Upper lobe of right lung (tissue), 1 donor: ENCODE results near the gene IL19. TPM values are rescaled to one million over a fixed set of nuclear protein-coding genes. Genes with fewer than 3 reads are reported as not detected.
A peak's percentile ranks its signal among the peaks of the same experiment; 100 is the strongest.

Experiments used
- ATAC-seq: fragments of 200-7000 bp; cut with Tn5 transposase; one replicate; pipeline ENCODE4 v1.9.1; 2020; ENCODE audit warnings: mild to moderate bottlenecking, moderate library complexity
- DNase-seq: peaks from one replicate; pipeline ENCODE4 v3.0.0-alpha.2; 2020
- H3K27ac ChIP-seq: fragments of 200-600 bp; one replicate; pipeline ENCODE4 v1.8.0; 2022
- H3K27me3 ChIP-seq: fragments of 200-600 bp; one replicate; pipeline ENCODE4 v1.8.0; 2022; ENCODE audit warnings: mild to moderate bottlenecking
- H3K36me3 ChIP-seq: fragments of 200-600 bp; one replicate; pipeline ENCODE4 v1.8.0; 2022
- H3K4me1 ChIP-seq: fragments of 200-600 bp; one replicate; pipeline ENCODE4 v1.8.0; 2022
- H3K4me3 ChIP-seq: fragments of 200-600 bp; one replicate; pipeline ENCODE4 v1.8.0; 2022; ENCODE audit warnings: mild to moderate bottlenecking
- H3K9me3 ChIP-seq: fragments of 200-600 bp; one replicate; pipeline ENCODE4 v1.8.0; 2022
- CTCF ChIP-seq: fragments of 200-600 bp; IDR thresholded peaks from one replicate; pipeline ENCODE4 v1.8.0; 2022; ENCODE audit warnings: antibody characterized with exemption
- intact Hi-C: fragments of 100-400 bp; cut with DNase I; formaldehyde crosslinking; loops from one replicate; pipeline ENCODE4 v1.11.0; 2022
- total RNA-seq: library from RNA; stranded (reverse); fragmentation: NEBNext Ultra II Directional; extraction: Animal tissue kit (Norgen Biotek cat#: 25700); gene quantifications from one replicate; pipeline ENCODE4 v1.2.1, GENCODE V29; 2021
- donor health status: DM: no; HTN: yes; CAD: no; lungs with severe emphysema.

The IL19 gene
- total RNA-seq, 1 donor from 2014 or later = not detected

DNA sequence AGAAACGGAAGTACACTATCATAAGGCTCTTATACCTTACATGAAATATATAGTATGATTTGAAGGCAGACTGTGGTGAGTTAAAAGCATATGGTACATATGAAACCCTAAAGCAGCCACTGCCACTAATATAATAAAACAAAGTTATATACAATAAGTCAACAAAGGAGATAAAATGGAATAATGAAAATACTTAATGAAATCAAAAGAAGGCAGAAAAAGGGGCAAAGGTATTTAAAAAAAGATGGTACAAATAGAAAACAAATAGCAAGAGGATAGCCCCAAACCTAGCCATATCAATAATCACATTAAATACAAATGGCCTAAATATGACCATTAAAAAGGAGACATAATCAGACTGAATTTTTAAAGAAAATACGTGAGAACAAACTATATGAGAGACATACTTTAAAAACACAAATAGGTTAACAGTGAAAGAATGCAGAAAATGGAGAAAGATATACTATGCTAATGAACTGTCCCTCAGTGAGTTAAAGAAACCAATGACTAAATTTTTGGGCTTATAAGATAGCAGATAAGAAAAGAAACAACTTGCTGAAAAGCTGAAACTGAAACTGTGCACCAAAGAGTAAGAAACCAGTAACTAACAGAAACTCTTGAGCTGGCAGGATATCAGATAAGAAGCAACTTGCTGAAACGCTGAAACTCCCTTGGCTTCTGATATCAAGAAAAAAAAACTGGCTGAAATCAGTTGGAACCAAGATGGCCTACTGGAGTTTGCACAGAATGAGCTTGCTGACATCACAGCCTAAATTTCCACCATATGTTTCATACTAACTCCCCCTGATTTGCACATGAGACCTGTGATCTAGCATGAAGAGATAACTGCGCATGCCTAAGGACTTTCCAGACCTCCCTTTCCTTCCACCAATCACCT is 46.1 kb downstream of the IL19 start:
- Histone ChIP-seq H3K4me1 (no peaks in the 10 kb centered on the region), H3K4me3 (no peak overlapping the region), H3K9me3 (no peaks in the 10 kb centered on the region), H3K36me3 (no peaks in the 10 kb centered on the region), H3K27me3 (no peaks in the 10 kb centered on the region), H3K27ac (no peak overlapping the region)
- intact Hi-C loops = no loop called here
- TF ChIP-seq CTCF = no peak
- no peak for DNase-seq
- ATAC-seq = no peak

GRCh38 chr1:206821493-206821892 is 50.9 kb downstream of the IL19 start:
- Histone ChIP-seq H3K9me3 (no peaks in the 10 kb centered on the region), H3K4me3 (no peak overlapping the region), H3K4me1 (peaks cover 11% of the 10 kb centered on the region), H3K27me3 (no peaks in the 10 kb centered on the region), H3K27ac (no peak overlapping the region), H3K36me3 (no peaks in the 10 kb centered on the region)
- ATAC-seq (no peak), DNase-seq (no peak)
- no peak for TF ChIP-seq CTCF
- intact Hi-C loops = no loop called here

GRCh38 chr1:206823727-206824126 is 53.2 kb downstream of the IL19 start:
- Histone ChIP-seq H3K27ac (peak overlapping the region; percentile 3), H3K4me3 (no peak overlapping the region), H3K27me3 (no peaks in the 10 kb centered on the region), H3K36me3 (no peaks in the 10 kb centered on the region), H3K4me1 (peaks cover 11% of the 10 kb centered on the region), H3K9me3 (no peaks in the 10 kb centered on the region)
- DNase-seq (no peak), ATAC-seq (no peak)
- intact Hi-C loops = no loop called here
- no peak for TF ChIP-seq CTCF

- no peak for TF ChIP-seq CTCF
- Histone ChIP-seq H3K27ac (no peak overlapping the region), H3K27me3 (no peaks in the 10 kb centered on the region), H3K4me3 (no peak overlapping the region), H3K36me3 (no peaks in the 10 kb centered on the region), H3K4me1 (peaks cover 11% of the 10 kb centered on the region), H3K9me3 (no peaks in the 10 kb centered on the region)
- ATAC-seq (peak; percentile 70), DNase-seq (no peak)
- intact Hi-C loops = no loop called here
Measured at GRCh38 chr1:206824331-206824730, 53.8 kb downstream of the IL19 start.

- Histone ChIP-seq H3K9me3 (no peaks in the 10 kb centered on the region), H3K36me3 (no peaks in the 10 kb centered on the region), H3K27me3 (no peaks in the 10 kb centered on the region), H3K27ac (no peak overlapping the region), H3K4me1 (peaks cover 11% of the 10 kb centered on the region), H3K4me3 (no peak overlapping the region)
- ATAC-seq (no peak), DNase-seq (no peak)
- intact Hi-C loops = no loop called here
- no peak for TF ChIP-seq CTCF
Measured at GRCh38 chr1:206826394-206826793, 55.8 kb downstream of the IL19 start.
